GM12892 (cell line): ENCODE data around the gene LHX6.

Experiments
- POLR2A ChIP-seq: IDR thresholded peaks from 2 replicates; pipeline ENCODE4 v1.6.1; 2011; ENCODE audit warnings: low read depth, low read length, control low read depth
- POLR2AphosphoS5 ChIP-seq: IDR thresholded peaks from 2 replicates; pipeline ENCODE4 v1.6.1; 2011; ENCODE audit warnings: low read depth, low read length, control low read depth
- TAF1 ChIP-seq: IDR thresholded peaks from 2 replicates; pipeline ENCODE4 v1.6.1; 2011; ENCODE audit warnings: low read depth, mild to moderate bottlenecking, control low read depth, low read length, borderline replicate concordance

GRCh38 chr9:122276096-122276495 lies 47.3 kb upstream of the LHX6 start:
- TF ChIP-seq POLR2AphosphoS5 (no peak), POLR2A (no peak), TAF1 (no peak)
